ENCODE measurements around the gene CHRNA4. TPM values are rescaled to one million over a fixed set of nuclear protein-coding genes. Genes with fewer than 3 reads are reported as not detected.
A peak's percentile ranks its signal among the peaks of the same experiment; 100 is the strongest.

Gene CHRNA4
- total RNA-seq, 1 experiment from 2014 or later: not detected

DNA sequence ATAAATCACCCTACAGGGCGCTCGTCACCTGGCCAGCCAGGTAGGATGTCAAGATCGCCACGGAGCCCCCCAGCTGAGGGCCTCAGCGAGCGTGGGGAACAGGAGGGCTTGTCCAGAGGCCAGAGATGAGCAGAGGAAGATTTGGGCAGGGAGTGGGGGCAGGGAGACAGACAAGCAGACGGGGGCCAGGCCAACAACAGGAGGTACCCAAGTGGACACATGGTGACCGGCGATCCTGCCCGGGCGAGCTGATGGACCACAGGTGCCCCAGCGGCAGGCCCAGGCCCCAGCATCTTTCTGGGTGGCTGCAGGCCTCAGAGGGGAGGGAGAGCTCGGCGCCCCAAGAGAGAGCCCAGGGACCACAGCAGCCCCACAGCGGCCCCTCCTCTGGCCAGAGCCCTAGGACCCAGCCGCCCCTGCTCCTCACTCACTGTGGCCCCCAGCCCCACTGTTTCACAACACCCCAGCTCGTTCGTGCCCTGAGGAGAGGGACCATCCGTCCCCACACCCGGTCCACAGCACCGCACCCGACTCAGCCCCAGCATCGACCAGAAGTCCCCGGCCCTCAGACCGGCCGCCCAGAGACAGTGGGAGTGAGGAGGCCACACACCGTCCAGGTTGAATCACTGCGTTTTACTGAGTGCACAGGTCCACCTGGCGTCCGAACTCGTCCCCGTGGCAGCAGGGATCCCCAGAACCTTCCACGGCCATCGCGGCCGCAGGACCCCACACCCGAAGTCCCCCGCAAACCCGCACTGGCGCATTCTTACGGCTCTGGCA is 38.6 kb upstream of the CHRNA4 start:
- no peak for DNase-seq (ENCODE audit: low read depth, low spot score)
- in situ Hi-C loops (cut with HindIII; ENCODE audit: low pct_unique_long_range_greater_than_20kb, low sequenced_read_pairs): no loop called here

DNA sequence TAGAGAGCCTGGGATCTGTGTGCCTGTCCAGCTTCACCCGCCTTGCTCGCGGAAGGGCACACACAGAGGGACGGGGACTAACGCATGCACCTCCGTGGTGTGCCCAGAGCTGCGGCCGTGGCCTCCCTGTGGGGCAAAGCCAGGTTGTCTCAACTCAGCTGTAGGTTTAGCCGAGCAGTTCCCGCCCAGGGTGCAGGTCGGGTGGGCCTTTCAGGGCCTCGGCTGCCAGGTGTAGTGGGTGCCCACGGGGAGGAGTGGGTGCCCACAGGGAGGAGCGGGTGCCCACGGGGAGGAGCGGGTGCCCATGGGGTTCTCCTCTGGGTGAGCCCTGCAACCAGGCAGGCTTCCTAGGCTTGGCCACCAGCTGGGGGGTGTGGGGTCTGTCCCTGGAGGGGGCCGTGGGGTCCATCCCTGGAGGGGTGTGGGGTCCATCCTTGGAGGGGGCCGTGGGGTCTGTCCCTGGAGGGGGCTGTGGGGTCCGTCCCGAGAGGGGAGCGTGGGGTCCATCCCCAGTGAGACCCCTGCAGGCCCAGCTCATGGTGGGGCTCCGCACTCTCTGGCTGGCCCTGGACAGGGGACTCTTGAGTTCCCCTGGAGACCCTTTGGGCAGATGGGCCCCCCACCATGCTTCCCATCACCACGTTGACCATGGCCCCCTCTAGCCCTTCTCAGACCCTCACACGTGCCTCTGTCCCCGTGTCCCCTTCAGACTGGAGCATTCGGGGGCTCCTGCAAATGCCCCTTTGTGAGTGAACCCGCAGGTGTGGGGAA is 37.8 kb upstream of the CHRNA4 start:
- in situ Hi-C loops (cut with HindIII; ENCODE audit: low pct_unique_long_range_greater_than_20kb, low sequenced_read_pairs): no loop called here
- DNase-seq (ENCODE audit: low read depth, low spot score): no peak

DNA sequence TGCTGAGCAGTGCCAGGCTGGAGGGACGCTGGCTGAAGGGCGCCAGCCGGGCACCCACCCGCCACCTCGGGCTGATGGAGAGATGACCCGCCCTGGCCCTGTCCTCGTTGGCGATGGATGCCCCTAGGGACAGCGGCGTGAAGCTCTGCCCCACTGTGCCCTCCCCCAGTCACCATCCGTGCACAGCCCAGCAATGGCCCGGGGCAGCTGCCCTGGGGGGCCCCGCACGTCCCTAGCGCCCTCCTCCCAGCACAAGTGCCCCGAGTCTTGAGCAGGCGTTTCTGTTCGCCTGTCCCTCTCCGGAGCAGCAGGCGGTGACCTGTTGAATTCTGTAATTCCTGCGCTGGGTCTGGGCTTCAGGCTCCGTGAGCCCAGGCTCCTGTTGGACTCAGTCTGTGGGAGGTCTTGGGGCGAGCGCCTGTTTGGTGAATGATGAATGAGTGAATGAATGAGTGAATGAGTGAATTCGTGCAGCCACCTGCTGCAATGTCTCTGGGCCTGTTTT is 36.8 kb upstream of the CHRNA4 start:
- DNase-seq (ENCODE audit: low read depth, low spot score): no peak
- in situ Hi-C loops (cut with HindIII; ENCODE audit: low pct_unique_long_range_greater_than_20kb, low sequenced_read_pairs): no loop called here

DNA sequence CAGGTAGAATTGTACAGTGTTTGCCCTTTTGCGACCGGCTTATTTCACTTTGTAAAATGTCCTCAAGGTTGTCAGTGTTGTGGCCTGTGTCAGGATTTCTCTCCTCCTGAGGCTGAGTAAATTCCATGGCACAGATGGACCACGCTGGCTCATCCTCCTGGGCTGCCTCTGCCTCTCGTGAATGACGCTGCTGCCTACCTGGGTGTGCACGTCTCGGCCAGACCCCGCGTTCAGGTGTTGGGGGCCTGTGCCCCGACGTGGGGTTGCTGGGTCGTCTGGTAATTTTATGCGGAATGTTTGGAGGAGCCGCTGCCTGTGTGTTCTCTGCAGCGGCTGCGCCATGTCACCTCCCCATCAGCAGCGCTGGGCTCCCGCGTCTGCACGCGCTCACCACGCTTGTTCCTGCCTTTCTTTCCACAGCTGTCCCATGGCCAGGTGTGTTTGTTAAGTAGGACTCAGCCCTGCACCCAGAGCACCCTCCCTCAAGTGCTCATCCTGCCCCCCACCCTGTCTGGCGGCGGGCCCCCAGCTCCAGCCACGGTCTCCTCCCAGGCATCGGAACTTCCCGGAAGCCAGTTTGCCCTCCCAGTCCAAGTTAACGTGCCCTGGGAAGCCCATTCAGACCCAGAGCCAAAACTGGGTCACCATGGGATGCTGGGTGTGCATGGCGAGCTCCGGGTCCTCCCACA is 36.1 kb upstream of the CHRNA4 start:
- in situ Hi-C loops (cut with HindIII; ENCODE audit: low pct_unique_long_range_greater_than_20kb, low sequenced_read_pairs): no loop called here
- DNase-seq (ENCODE audit: low read depth, low spot score): no peak

DNA sequence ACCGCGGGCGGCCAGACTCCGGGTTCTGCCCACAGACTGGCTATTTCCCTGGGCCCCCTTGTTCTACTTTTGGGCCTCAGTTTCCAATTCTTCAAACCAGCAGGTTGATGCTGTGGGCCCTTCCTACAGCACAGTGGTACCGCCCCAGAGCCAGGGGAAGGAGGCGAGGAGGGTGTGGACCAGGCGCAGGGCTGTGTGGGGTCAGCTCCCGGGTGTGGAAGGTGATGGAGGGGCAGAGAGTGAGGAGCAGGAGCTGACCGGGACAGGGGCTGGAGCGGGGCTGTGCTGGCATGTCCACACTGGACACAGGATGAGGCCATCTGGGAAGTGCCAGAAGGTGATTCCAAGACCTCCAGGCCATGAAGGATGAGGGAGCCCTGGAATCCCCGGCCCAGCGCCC is 35.2 kb upstream of the CHRNA4 start:
- DNase-seq (ENCODE audit: low read depth, low spot score): no peak
- in situ Hi-C loops (cut with HindIII; ENCODE audit: low pct_unique_long_range_greater_than_20kb, low sequenced_read_pairs): no loop called here

DNA sequence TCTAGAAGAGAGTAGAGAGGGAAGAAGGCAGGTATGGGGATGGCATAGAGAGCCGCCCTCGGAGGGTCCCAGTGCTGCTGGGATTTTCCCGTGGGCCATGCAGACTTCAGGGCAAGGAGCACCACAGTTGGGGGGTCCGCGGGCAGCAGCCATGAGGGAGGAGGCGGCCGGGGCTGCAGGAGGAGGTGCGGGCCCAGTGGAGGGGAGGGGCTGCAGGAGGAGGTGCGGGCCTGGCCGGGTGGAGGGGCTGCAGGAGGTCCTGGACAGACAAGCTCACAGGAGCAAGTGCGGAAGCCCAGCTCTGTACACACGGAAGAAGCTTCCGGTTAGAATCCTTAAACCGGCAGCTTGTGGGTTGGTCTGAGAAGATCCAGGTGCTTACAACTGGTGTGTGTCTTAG is 34.6 kb upstream of the CHRNA4 start:
- in situ Hi-C loops (cut with HindIII; ENCODE audit: low pct_unique_long_range_greater_than_20kb, low sequenced_read_pairs): no loop called here
- DNase-seq (ENCODE audit: low read depth, low spot score): no peak

DNA sequence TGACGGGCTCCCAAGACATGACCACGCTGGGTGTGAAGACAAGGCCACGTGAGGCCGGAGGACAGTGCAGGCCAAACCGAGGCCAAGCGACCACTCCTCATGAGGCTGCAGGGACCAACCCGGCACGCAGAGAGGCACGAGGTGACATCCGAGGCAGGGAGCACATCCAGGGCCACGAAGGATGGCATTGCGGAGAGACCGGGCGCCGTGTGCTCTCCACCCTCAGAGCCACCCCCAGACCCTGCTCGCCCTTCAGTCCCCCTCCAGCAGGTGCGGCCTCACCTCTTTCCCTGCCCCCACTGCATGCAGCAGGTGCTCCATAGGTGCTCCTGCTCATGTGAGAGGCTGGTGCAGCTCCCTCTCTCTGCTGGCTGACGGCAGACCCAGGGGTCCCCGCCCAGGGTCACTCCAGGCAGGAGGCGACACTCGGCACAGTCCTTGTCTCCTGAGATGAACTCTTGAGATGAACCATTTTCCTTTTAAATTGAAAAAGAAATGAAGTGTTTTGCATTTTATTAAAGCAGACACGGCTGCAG is 33.8 kb upstream of the CHRNA4 start:
- in situ Hi-C loops (cut with HindIII; ENCODE audit: low pct_unique_long_range_greater_than_20kb, low sequenced_read_pairs): no loop called here
- DNase-seq (ENCODE audit: low read depth, low spot score): no peak

DNA sequence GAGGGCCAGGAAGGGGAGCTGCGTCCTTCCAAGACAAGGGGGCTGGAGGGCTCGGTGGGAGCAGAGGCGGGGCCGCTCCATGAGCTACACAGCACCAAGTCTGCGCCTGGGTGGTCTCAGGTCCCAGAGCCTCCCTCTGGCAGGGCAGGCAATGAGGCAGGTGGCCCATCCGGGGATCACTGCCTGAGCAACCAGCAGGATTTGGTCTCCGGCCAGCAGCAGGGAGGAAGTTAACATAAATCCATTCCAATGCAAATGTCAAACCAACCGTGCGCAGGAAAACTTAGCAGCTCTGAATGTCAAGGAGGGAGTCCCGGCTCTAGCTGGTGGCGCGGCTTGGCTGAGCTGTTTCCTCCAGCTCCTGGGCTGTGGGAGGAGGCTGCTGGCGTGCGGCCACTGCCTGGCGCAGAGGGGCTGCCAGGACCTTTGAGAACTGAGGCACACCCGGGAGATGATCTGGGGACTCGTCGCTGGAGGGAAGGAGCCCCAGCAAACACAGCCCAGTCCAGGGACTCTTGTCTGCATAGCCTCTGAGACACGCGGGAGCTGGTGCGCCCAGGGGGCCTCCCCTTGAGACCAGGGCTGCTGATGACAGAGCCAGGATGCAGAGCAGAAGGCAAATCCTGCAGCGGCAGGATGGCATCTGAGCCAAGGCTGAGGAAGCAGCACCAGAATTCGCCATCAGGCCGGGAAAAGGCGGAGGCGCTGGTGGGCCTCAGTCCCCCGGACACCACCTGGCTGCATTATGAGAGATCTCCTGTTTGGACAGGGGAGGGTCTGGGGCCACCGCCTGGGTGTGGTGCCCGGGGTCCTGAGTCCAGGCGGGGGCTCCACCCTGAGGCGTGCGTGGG is 33.1 kb upstream of the CHRNA4 start:
- in situ Hi-C loops (cut with HindIII; ENCODE audit: low pct_unique_long_range_greater_than_20kb, low sequenced_read_pairs): no loop called here
- DNase-seq (ENCODE audit: low read depth, low spot score): peak; percentile 17

DNA sequence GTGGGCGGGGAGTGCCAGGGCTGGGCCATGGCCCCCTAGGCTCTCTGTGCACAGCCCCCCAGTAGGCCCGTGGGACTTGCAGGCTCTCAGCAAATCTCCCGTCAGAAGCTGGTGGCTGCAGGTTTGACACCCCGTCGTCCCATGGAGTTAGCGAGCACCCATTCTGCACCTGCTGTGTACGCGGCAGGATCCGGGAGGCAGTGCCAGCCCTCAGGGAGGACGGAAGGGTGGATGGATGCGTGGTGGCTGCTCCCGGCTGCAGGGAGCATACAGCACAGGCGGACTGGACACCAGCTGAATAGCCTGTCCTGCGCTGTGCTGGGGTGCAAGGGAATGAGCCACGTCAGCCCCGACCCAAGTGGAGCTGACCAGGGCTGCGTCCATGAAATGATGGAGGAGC is 32.4 kb upstream of the CHRNA4 start:
- in situ Hi-C loops (cut with HindIII; ENCODE audit: low pct_unique_long_range_greater_than_20kb, low sequenced_read_pairs): no loop called here

DNA sequence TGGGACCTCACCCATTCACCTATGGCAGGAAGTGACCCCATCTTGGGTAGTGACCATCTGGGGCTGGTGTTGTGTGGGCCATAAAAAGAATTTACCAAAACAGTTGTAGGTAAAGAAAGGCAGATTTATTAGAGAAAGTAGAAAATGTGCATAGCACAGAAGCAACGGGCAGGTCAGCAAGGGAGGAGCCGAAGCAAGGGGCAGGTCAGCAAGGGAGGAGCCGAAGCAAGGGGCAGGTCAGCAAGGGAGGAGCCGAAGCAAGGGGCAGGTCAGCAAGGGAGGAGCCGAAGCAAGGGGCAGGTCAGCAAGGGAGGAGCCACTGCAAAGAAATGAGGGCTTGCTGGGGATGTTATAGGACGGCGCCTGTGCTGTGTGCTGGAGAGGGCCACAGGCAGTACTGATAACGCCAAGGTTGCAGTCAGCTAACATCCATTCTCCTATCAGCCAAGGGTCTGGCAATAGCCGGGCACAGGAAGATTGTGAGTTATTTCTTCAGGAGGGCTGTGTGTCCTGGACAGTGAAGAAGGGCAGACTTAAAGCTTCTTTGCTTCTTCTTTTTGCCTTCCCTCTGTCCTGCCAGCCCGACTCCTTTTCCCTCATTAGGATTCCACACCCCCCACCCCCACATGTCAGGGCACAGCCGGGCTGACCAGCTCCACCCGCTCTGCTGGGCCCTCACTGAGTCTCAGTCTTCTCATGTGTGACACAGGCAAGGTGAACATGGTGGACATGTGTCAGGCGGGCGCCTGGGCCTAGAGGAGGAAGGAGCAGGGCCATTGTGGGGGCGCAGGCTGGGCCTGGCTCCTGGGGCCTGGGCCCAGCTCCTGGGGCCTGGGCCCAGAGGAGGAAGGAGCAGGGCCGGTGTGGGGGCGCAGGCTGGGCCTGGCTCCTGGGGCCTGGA is 31.6 kb upstream of the CHRNA4 start:
- DNase-seq (ENCODE audit: low read depth, low spot score): no peak
- in situ Hi-C loops (cut with HindIII; ENCODE audit: low pct_unique_long_range_greater_than_20kb, low sequenced_read_pairs): no loop called here

More for the DNA sequence above, 32.4 kb upstream of the CHRNA4 start:
- DNase-seq (ENCODE audit: low read depth, low spot score): no peak

DNA sequence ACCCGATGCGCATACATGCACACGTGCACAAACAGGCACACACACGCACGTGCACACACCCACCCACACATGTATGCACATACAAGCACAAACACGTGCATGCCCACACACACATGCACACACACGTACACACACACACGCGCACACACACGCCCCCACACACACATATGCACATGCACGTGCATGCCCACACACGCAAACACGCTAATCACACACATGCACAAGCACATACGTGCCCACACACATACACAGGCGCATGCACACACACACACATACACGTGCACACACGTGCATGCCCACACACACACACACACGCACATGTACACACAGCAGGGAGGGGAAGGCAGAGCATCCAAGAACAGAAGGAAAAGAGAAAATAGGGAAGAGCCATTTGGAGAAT is 26.8 kb upstream of the CHRNA4 start:
- in situ Hi-C loops (cut with HindIII; ENCODE audit: low pct_unique_long_range_greater_than_20kb, low sequenced_read_pairs): no loop called here
- DNase-seq (ENCODE audit: low read depth, low spot score): no peak

DNA sequence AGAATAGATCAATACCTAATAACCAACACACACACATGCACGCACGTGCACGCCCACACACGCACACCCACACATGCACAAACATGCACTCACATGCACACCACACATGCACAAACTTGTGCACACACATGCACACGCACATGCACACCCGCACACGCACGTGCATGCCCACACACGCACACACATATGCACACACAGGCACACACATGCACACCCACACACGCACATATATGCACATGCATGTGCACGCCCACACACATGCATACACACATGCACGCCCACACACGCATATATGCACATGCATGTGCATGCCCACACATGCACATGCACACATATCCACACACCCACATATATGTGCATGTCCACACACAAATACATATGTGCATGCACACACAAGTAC is 26.2 kb upstream of the CHRNA4 start:
- in situ Hi-C loops (cut with HindIII; ENCODE audit: low pct_unique_long_range_greater_than_20kb, low sequenced_read_pairs): no loop called here
- DNase-seq (ENCODE audit: low read depth, low spot score): no peak

DNA sequence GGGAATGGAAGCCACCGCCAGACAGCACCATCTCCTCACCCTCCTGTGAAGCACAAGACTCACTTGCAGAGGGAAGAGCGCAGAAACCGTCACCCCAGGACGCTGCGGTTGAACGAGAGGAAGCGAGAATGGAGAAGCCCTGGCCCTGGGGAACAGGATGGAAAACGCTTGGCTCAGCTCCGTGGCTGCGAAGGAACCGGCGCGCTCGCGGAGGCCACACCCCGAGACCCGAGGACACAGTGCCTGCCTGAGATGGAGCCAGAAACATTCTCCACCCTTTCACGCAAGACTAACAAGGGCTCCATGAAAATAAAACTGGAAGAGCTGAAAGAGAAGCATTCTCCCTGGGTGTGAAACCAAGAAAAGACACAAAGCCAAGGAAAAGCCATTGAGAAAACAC is 25.3 kb upstream of the CHRNA4 start:
- in situ Hi-C loops (cut with HindIII; ENCODE audit: low pct_unique_long_range_greater_than_20kb, low sequenced_read_pairs): no loop called here
- no peak for DNase-seq (ENCODE audit: low read depth, low spot score)

DNA sequence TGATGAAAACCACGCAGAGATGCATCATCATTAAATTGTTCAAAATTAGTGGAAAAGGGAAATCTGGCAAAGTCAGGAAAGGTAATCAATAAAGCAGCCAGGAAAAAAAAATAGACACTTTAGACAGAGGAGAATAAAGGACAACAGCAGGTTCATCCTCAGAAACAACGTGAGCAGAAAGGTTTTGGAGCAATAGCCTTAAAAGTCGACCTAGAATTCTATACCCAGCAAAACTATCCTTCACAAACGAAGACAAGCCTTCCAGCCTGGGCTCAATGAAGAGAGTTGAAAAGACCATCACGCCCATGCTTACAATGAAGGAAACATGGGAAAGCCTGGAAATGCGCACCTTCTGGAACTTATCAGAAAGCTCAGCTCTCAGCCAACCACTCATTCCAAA is 24.7 kb upstream of the CHRNA4 start:
- in situ Hi-C loops (cut with HindIII; ENCODE audit: low pct_unique_long_range_greater_than_20kb, low sequenced_read_pairs): no loop called here
- no peak for DNase-seq (ENCODE audit: low read depth, low spot score)

DNA sequence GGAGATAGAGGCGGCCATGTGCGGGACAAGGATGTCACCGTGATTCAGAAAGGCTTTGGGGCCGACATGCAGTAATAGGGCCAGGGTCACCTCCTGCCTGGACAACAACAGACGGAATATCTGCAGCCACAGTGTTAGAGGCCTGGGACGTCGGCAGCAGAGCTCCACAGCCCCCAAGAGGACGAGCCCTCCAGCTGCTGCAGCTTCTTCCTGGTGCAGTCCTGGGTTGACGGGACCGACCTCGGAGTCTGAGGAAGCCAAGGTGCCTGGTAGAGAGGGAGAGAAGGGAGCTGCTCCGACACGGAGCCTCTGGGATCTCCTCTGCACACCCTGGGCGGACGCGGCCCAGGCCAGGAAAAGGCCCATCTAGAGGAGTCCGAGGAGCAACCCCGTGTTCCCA is 23.2 kb upstream of the CHRNA4 start:
- in situ Hi-C loops (cut with HindIII; ENCODE audit: low pct_unique_long_range_greater_than_20kb, low sequenced_read_pairs): no loop called here

DNA sequence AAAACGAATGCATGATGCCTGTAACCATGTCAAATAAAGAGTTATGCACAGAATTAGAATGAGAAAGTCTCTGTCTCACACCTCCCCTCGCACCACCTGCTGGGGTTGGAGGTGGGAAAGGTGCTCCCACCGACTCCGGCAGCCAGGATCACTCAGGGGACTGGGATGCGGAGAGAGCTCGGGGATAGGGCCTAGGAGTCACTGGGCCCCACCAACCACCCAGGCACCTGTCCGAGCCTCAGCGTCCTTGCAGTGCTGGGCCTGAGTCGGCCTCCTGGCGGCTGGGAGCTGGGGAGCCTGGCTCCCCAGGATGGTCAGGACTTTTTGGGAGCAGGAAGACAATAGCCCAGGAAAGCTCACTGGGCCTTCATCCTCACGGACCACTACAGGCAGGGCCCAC is 22.4 kb upstream of the CHRNA4 start:
- in situ Hi-C loops (cut with HindIII; ENCODE audit: low pct_unique_long_range_greater_than_20kb, low sequenced_read_pairs): no loop called here
- DNase-seq (ENCODE audit: low read depth, low spot score): no peak

More for the DNA sequence above, 23.2 kb upstream of the CHRNA4 start:
- no peak for DNase-seq (ENCODE audit: low read depth, low spot score)

Data from SK-MEL-5 (cell line).